Suprapubic skin (tissue), 4 donors: Measurements from ENCODE around the gene ABCC1. TPM values are rescaled to one million over a fixed set of nuclear protein-coding genes. Genes with fewer than 3 reads are reported as not detected.

ENCODE experiments used
- DNase-seq, 2 donors: peaks; one replicate each; pipeline ENCODE4 v3.0.0-alpha.2; 2019; ENCODE audit warnings: low spot score in 2 of 2
- H3K27ac ChIP-seq: fragments of 200-600 bp; sonication (generic); one replicate; pipeline ENCODE4 v1.5.1; 2019
- H3K27me3 ChIP-seq: fragments of 200-600 bp; sonication (generic); one replicate; pipeline ENCODE4 v1.5.1; 2019
- H3K36me3 ChIP-seq: fragments of 200-600 bp; sonication (generic); one replicate; pipeline ENCODE4 v1.5.1; 2019
- H3K4me1 ChIP-seq: fragments of 200-600 bp; sonication (generic); one replicate; pipeline ENCODE4 v1.5.1; 2019
- H3K4me3 ChIP-seq: fragments of 200-600 bp; sonication (generic); one replicate; pipeline ENCODE4 v1.5.1; 2019; ENCODE audit warnings: mild to moderate bottlenecking
- H3K9me3 ChIP-seq: fragments of 200-600 bp; sonication (generic); one replicate; pipeline ENCODE4 v1.5.1; 2019
- CTCF ChIP-seq, 2 donors: fragments of 200-600 bp in 1 of 2; fragments of 450-650 bp in 1 of 2; sonication (generic) in 1 of 2; IDR thresholded peaks; one replicate each; pipeline ENCODE4 v1.5.1; 2016 to 2019; ENCODE audit warnings: antibody characterized with exemption in 2 of 2, mild to moderate bottlenecking in 1 of 2, moderate library complexity in 1 of 2
- EP300 ChIP-seq: sonication (generic); formaldehyde crosslinking; IDR thresholded peaks from one replicate; pipeline ENCODE4 v1.6.1; 2017; ENCODE audit warnings: antibody characterized with exemption
- POLR2A ChIP-seq, 2 donors: fragments of 450-650 bp; IDR thresholded peaks; one replicate each; pipeline ENCODE4 v1.6.1; 2017; ENCODE audit warnings: antibody characterized with exemption in 2 of 2, mild to moderate bottlenecking in 2 of 2, moderate library complexity in 2 of 2
- POLR2AphosphoS5 ChIP-seq, 3 donors: sonication (generic); formaldehyde crosslinking; IDR thresholded peaks; one replicate each; pipeline ENCODE4 v1.6.1; 2017; ENCODE audit warnings: antibody characterized with exemption in 3 of 3
- WGBS: methylation state at CpG from one replicate; pipeline ENCODE4 v1.1.5; 2018; 5-methylcytosine and 5-hydroxymethylcytosine counted together
- total RNA-seq, 4 donors: library from RNA; depleted of rRNA; stranded (reverse); fragments of >200 nt; gene quantifications; one replicate each; pipeline ENCODE4 v1.1.0, GENCODE V29; 2016

The ABCC1 gene
- total RNA-seq, 4 donors from 2014 or later = 22.1 to 37.4 (median 27.2) TPM

GRCh38 chr16:15907863-15908478 is 41.4 kb upstream of the ABCC1 start:
- H3K9me3 ChIP-seq = peaks cover 4% of the 10 kb centered on the region
- no peaks in the 10 kb centered on the region for H3K4me1 ChIP-seq
- no peaks in the 10 kb centered on the region for H3K36me3 ChIP-seq
- WGBS = 79% methylated on average over 7 of the region's 7 CpGs
- DNase-seq = no peak
- no peak overlapping the region for H3K27ac ChIP-seq
- no peaks in the 10 kb centered on the region for H3K27me3 ChIP-seq
- no peak overlapping the region for H3K4me3 ChIP-seq
- no peak for TF ChIP-seq CTCF (IDR thresholded peaks at IDR 0.05)
- no peak for TF ChIP-seq POLR2AphosphoS5 (IDR thresholded peaks at IDR 0.05)
- TF ChIP-seq EP300 = no peak
- no peak for TF ChIP-seq POLR2A (IDR thresholded peaks at IDR 0.05)

- H3K4me3 ChIP-seq = no peak overlapping the region
- TF ChIP-seq EP300 (no peak), POLR2A (IDR thresholded peaks at IDR 0.05) (no peak), POLR2AphosphoS5 (IDR thresholded peaks at IDR 0.05) (no peak), CTCF (IDR thresholded peaks at IDR 0.05) (no peak)
- no peaks in the 10 kb centered on the region for H3K9me3 ChIP-seq
- no peaks in the 10 kb centered on the region for H3K27me3 ChIP-seq
- H3K27ac ChIP-seq = no peak overlapping the region
- WGBS = 94% methylated on average over 3 of the region's 3 CpGs
- no peaks in the 10 kb centered on the region for H3K4me1 ChIP-seq
- DNase-seq = no peak
- no peaks in the 10 kb centered on the region for H3K36me3 ChIP-seq
Observed at GRCh38 chr16:15911198-15911597, 38.2 kb upstream of the ABCC1 start.

- no peaks in the 10 kb centered on the region for H3K36me3 ChIP-seq
- 74% methylated on average over 7 of the region's 7 CpGs for WGBS
- no peaks in the 10 kb centered on the region for H3K4me1 ChIP-seq
- H3K9me3 ChIP-seq = no peaks in the 10 kb centered on the region
- H3K27ac ChIP-seq = no peak overlapping the region
- H3K4me3 ChIP-seq = no peak overlapping the region
- no peaks in the 10 kb centered on the region for H3K27me3 ChIP-seq
- TF ChIP-seq POLR2AphosphoS5 (IDR thresholded peaks at IDR 0.05) = no peak
- TF ChIP-seq EP300 = no peak
- no peak for TF ChIP-seq POLR2A (IDR thresholded peaks at IDR 0.05)
- TF ChIP-seq CTCF (IDR thresholded peaks at IDR 0.05) = no peak
- DNase-seq = no peak
Observed at GRCh38 chr16:15913046-15913698, 36.2 kb upstream of the ABCC1 start.

GRCh38 chr16:15915555-15916081 is 33.8 kb upstream of the ABCC1 start:
- no peaks in the 10 kb centered on the region for H3K36me3 ChIP-seq
- 82% methylated on average over 5 of the region's 5 CpGs for WGBS

More at GRCh38 chr16:15915555-15916081, 33.8 kb upstream of the ABCC1 start:
- no peak for DNase-seq
- no peaks in the 10 kb centered on the region for H3K9me3 ChIP-seq
- no peak overlapping the region for H3K4me3 ChIP-seq
- TF ChIP-seq EP300 (no peak), POLR2A (IDR thresholded peaks at IDR 0.05) (no peak), POLR2AphosphoS5 (IDR thresholded peaks at IDR 0.05) (no peak), CTCF (IDR thresholded peaks at IDR 0.05) (no peak)
- no peaks in the 10 kb centered on the region for H3K4me1 ChIP-seq
- no peaks in the 10 kb centered on the region for H3K27me3 ChIP-seq
- no peak overlapping the region for H3K27ac ChIP-seq
